Breast epithelium (tissue), 4 donors: ENCODE data around the gene DPH1. TPM values are rescaled to one million over a fixed set of nuclear protein-coding genes. Genes with fewer than 3 reads are reported as not detected.

Experiments used
- DNase-seq, 2 donors: peaks; one replicate each; pipeline ENCODE4 v3.0.0-alpha.2; 2019; ENCODE audit warnings: low spot score in 2 of 2
- H3K27ac ChIP-seq, 2 donors: fragments of 200-600 bp; sonication (generic) in 1 of 2; one replicate each; pipeline ENCODE4 v1.5.1; 2016 to 2019; ENCODE audit warnings: mild to moderate bottlenecking in 1 of 2
- H3K27me3 ChIP-seq, 2 donors: fragments of 200-600 bp; sonication (generic) in 1 of 2; one replicate each; pipeline versions ENCODE4 v1.5.1 to v1.6.0; 2017 to 2019; ENCODE audit warnings: control low read depth in 1 of 2, mild to moderate bottlenecking in 1 of 2
- H3K36me3 ChIP-seq: fragments of 200-600 bp; one replicate; pipeline ENCODE4 v1.5.1; 2019
- H3K4me1 ChIP-seq, 2 donors: fragments of 200-600 bp; sonication (generic); one replicate each; pipeline ENCODE4 v1.5.1; 2016 to 2019; ENCODE audit warnings: control low read depth in 1 of 2
- H3K4me3 ChIP-seq, 3 donors: fragments of 200-600 bp; sonication (generic); 1 replicate in 2 of 3; 2 replicates in 1 of 3; pipeline ENCODE4 v1.5.1; 2016 to 2019; ENCODE audit warnings: mild to moderate bottlenecking in 3 of 3, moderate library complexity in 2 of 3
- H3K9me3 ChIP-seq, 2 donors: fragments of 200-600 bp; sonication (generic) in 1 of 2; one replicate each; pipeline ENCODE4 v1.5.1; 2016 to 2019; ENCODE audit warnings: control low read depth in 1 of 2
- POLR2A ChIP-seq: fragments of 450-650 bp; IDR thresholded peaks from one replicate; pipeline ENCODE4 v1.6.1; 2016; ENCODE audit warnings: antibody characterized with exemption, mild to moderate bottlenecking, moderate library complexity
- POLR2AphosphoS5 ChIP-seq, 3 donors: sonication (generic); formaldehyde crosslinking; IDR thresholded peaks; one replicate each; pipeline ENCODE4 v1.6.1; 2017; ENCODE audit warnings: antibody characterized with exemption in 3 of 3
- intact Hi-C: fragments of 100-400 bp; cut with DNase I; formaldehyde crosslinking; loops from one replicate; pipeline ENCODE4 v1.15.1; 2023; ENCODE audit warnings: low total_unique reads
- total RNA-seq, 3 donors: library from RNA; depleted of rRNA; stranded (reverse); fragments of >200 nt; gene quantifications; one replicate each; pipeline ENCODE4 v1.1.0, GENCODE V29; 2016
- TF ChIP-seq, protein P1 (sequence below), 3 donors: fragments of 450-650 bp; IDR thresholded peaks; one replicate each; pipeline ENCODE4 v1.5.1; 2016 to 2017; ENCODE audit warnings: antibody characterized with exemption in 3 of 3, mild to moderate bottlenecking in 3 of 3, moderate library complexity in 3 of 3

Gene DPH1
- total RNA-seq, 3 donors from 2014 or later, result 28.3 to 66.6 (median 55.7) TPM

GRCh38 chr17:1986783-1987451, 43.0 kb upstream of the DPH1 start:
- H3K4me1 ChIP-seq, result no peaks in the 10 kb centered on the region
- TF ChIP-seq POLR2A (no peak), POLR2AphosphoS5 (IDR thresholded peaks at IDR 0.05) (no peak)
- TF ChIP-seq, protein P1, sequence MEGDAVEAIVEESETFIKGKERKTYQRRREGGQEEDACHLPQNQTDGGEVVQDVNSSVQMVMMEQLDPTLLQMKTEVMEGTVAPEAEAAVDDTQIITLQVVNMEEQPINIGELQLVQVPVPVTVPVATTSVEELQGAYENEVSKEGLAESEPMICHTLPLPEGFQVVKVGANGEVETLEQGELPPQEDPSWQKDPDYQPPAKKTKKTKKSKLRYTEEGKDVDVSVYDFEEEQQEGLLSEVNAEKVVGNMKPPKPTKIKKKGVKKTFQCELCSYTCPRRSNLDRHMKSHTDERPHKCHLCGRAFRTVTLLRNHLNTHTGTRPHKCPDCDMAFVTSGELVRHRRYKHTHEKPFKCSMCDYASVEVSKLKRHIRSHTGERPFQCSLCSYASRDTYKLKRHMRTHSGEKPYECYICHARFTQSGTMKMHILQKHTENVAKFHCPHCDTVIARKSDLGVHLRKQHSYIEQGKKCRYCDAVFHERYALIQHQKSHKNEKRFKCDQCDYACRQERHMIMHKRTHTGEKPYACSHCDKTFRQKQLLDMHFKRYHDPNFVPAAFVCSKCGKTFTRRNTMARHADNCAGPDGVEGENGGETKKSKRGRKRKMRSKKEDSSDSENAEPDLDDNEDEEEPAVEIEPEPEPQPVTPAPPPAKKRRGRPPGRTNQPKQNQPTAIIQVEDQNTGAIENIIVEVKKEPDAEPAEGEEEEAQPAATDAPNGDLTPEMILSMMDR (IDR thresholded peaks at IDR 0.05), result no peak
- no peak for DNase-seq
- intact Hi-C loops, result no loop called here
- no peaks in the 10 kb centered on the region for H3K36me3 ChIP-seq
- H3K4me3 ChIP-seq, result no peak overlapping the region
- H3K27me3 ChIP-seq, result no peaks in the 10 kb centered on the region
- H3K27ac ChIP-seq, result peak overlapping the region in 1 of 2 donors; percentile 1
- no peaks in the 10 kb centered on the region for H3K9me3 ChIP-seq

- Histone ChIP-seq H3K9me3 (no peaks in the 10 kb centered on the region), H3K27me3 (no peaks in the 10 kb centered on the region), H3K36me3 (no peaks in the 10 kb centered on the region), H3K27ac (peak overlapping the region; percentile 25 to 48), H3K4me3 (no peak overlapping the region), H3K4me1 (no peaks in the 10 kb centered on the region)
- DNase-seq, result no peak
- TF ChIP-seq, protein P1 (IDR thresholded peaks at IDR 0.05), result no peak
- no peak for TF ChIP-seq POLR2A
- TF ChIP-seq POLR2AphosphoS5 (IDR thresholded peaks at IDR 0.05), result no peak
- intact Hi-C loops, result no loop called here
Observed at GRCh38 chr17:1989135-1989534, 40.8 kb upstream of the DPH1 start.

DNA sequence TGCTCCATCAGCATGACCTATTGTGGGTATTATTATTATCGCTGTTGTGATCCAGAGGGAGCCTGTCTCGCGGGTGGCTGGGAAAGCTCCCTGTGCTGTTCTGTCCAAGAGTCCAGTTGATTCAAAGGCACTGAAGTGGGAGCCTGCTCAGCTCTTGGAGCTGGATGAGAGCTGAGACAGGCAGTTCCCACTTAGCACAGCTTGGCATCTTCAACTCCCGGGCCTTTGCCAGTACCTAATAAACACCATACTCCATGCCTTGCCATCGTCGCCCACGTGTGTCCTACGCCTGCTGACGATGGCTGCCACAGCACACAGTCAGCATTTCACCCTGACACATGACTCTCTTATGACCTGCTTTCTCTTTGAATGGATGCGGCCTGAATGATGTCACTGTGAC, 37.4 kb upstream of the DPH1 start:
- peaks cover 0 to 1% of the 10 kb centered on the region in 2 donors for H3K4me1 ChIP-seq
- H3K9me3 ChIP-seq, result no peaks in the 10 kb centered on the region
- no peak for DNase-seq
- H3K27me3 ChIP-seq, result no peaks in the 10 kb centered on the region
- H3K4me3 ChIP-seq, result no peak overlapping the region
- H3K36me3 ChIP-seq, result no peaks in the 10 kb centered on the region
- H3K27ac ChIP-seq, result no peak overlapping the region
- intact Hi-C loops, result no loop called here
- TF ChIP-seq, protein P1 (IDR thresholded peaks at IDR 0.05), result no peak
- TF ChIP-seq POLR2A, result no peak

DNA sequence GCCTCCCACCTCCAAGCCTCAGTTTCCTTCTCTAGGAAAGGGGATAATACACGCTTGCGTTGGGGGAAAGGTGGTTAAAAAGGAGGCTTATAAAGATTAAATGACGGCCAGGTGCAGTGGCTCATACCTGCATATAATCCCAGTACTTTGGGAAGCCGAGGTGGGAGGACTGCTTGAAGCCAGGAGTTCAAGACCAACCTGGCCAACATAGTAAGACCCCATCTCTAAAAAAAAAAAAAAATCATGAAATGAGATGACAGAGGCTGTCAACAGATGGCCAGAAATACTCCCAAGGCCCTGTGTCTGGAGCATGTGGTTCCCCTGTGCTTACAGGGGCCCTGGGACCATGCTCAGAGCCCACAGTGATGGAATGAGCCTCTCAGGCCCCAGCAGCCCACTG, 35.2 kb upstream of the DPH1 start:
- Histone ChIP-seq H3K4me1 (peaks cover 6 to 12% of the 10 kb centered on the region in 2 donors), H3K27ac (no peak overlapping the region), H3K36me3 (no peaks in the 10 kb centered on the region), H3K9me3 (no peaks in the 10 kb centered on the region), H3K4me3 (no peak overlapping the region), H3K27me3 (no peaks in the 10 kb centered on the region)
- intact Hi-C loops, result loop anchor here (5.0 kb wide), 1 partner anchor 1558 kb away; no protein-coding TSS in a partner anchor
- no peak for DNase-seq
- TF ChIP-seq POLR2AphosphoS5 (IDR thresholded peaks at IDR 0.05) (no peak), POLR2A (no peak)
- TF ChIP-seq, protein P1 (IDR thresholded peaks at IDR 0.05), result no peak

GRCh38 chr17:1995321-1995892, 34.5 kb upstream of the DPH1 start:
- H3K27me3 ChIP-seq, result no peaks in the 10 kb centered on the region
- peaks cover 6 to 19% of the 10 kb centered on the region in 2 donors for H3K4me1 ChIP-seq
- DNase-seq, result no peak
- H3K27ac ChIP-seq, result peak overlapping the region; percentile 48 to 57
- H3K36me3 ChIP-seq, result no peaks in the 10 kb centered on the region
- intact Hi-C loops, result loop anchor here (5.0 kb wide), 1 partner anchor 1557 kb away; no protein-coding TSS in a partner anchor
- H3K4me3 ChIP-seq, result no peak overlapping the region
- TF ChIP-seq, protein P1 (IDR thresholded peaks at IDR 0.05), result no peak
- no peak for TF ChIP-seq POLR2AphosphoS5 (IDR thresholded peaks at IDR 0.05)
- H3K9me3 ChIP-seq, result no peaks in the 10 kb centered on the region
